Left ventricle myocardium inferior (tissue), 1 donor: Measurements from ENCODE around the gene IFT122. TPM values are rescaled to one million over a fixed set of nuclear protein-coding genes. Genes with fewer than 3 reads are reported as not detected.

ENCODE experiments used
- DNase-seq: peaks from one replicate; pipeline ENCODE4 v3.0.0-alpha.2; 2020
- H3K27ac ChIP-seq: fragments of 200-600 bp; replicated peaks from 2 replicates; pipeline ENCODE4 v1.8.0; 2021
- H3K27me3 ChIP-seq: fragments of 200-600 bp; 2 replicates; pipeline ENCODE4 v1.8.0; 2021; ENCODE audit warnings: low read depth
- H3K36me3 ChIP-seq: fragments of 200-600 bp; 2 replicates; pipeline ENCODE4 v1.8.0; 2021
- H3K4me1 ChIP-seq: fragments of 200-600 bp; 2 replicates; pipeline ENCODE4 v1.8.0; 2021
- H3K4me3 ChIP-seq: fragments of 200-600 bp; 2 replicates; pipeline ENCODE4 v1.8.0; 2021; ENCODE audit warnings: mild to moderate bottlenecking, moderate library complexity
- H3K9me3 ChIP-seq: fragments of 200-600 bp; replicated peaks from 2 replicates; pipeline ENCODE4 v1.8.0; 2021
- intact Hi-C: fragments of 100-400 bp; cut with micrococcal nuclease; formaldehyde crosslinking; loops from one replicate; pipeline ENCODE4 v1.11.0; 2022
- total RNA-seq: library from RNA; stranded (reverse); fragmentation: NEBNext Ultra II Directional; extraction: Animal tissue kit (Norgen Biotek cat#: 25700); gene quantifications from one replicate; pipeline ENCODE4 v1.2.1, GENCODE V29; 2021
- TF ChIP-seq, protein P1 (sequence below): fragments of 200-600 bp; IDR thresholded peaks from 2 replicates; pipeline ENCODE4 v1.8.0; 2021; ENCODE audit warnings: antibody characterized with exemption, mild to moderate bottlenecking, borderline replicate concordance
- donor health status: DM: no; HTN: yes; CAD: no; lungs with severe emphysema.

The IFT122 gene
- total RNA-seq, 1 donor from 2014 or later: 16.5 TPM

DNA sequence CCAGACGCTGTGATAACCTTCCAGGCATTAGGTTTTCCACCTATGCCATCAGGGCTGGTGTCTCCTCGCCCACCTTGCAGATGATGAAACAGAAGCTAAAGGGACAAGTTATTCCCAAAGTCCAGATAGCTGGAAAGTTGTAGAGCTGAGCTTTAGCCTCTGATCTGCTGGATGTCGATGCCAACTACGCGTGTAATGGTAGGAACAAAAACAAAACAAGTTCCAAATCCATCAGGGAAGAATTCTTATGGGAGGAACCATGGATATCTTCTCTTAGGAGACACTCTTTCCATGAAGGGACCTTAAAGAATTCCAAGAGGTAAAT, 60.3 kb downstream of the IFT122 start:
- Histone ChIP-seq H3K4me3 (no peak overlapping the region), H3K9me3 (no peaks in the 10 kb centered on the region), H3K4me1 (peaks cover 95% of the 10 kb centered on the region), H3K27me3 (no peaks in the 10 kb centered on the region), H3K27ac (peak overlapping the region; percentile 88), H3K36me3 (peaks cover 10% of the 10 kb centered on the region)
- no peak for DNase-seq
- intact Hi-C loops: loop anchor here (10.0 kb wide), 1 partner anchor 55 kb away; no protein-coding TSS in a partner anchor
- TF ChIP-seq, protein P1, sequence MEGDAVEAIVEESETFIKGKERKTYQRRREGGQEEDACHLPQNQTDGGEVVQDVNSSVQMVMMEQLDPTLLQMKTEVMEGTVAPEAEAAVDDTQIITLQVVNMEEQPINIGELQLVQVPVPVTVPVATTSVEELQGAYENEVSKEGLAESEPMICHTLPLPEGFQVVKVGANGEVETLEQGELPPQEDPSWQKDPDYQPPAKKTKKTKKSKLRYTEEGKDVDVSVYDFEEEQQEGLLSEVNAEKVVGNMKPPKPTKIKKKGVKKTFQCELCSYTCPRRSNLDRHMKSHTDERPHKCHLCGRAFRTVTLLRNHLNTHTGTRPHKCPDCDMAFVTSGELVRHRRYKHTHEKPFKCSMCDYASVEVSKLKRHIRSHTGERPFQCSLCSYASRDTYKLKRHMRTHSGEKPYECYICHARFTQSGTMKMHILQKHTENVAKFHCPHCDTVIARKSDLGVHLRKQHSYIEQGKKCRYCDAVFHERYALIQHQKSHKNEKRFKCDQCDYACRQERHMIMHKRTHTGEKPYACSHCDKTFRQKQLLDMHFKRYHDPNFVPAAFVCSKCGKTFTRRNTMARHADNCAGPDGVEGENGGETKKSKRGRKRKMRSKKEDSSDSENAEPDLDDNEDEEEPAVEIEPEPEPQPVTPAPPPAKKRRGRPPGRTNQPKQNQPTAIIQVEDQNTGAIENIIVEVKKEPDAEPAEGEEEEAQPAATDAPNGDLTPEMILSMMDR: no peak

DNA sequence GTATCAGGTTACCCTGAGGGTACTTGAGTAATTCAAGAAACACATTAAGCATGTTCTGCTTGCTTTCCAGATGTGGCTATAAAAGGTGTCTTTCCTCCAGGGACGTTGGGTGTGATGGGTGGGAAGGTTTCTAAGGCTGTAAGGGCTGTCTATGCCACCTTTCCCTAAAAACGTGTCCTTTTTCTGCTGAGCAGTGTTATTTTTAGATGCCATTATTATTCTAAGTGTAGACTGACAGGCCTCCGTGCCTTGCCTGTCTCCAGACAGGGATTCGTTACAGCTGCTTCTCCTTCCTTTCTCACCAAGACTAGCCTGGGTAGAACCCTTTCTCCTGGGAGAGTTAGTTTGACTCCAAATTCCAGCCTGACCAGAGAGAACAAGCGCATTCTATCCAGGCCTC, 61.6 kb downstream of the IFT122 start:
- H3K36me3 ChIP-seq: peaks cover 12% of the 10 kb centered on the region
- TF ChIP-seq, protein P1: no peak
- no peak overlapping the region for H3K27ac ChIP-seq
- DNase-seq: no peak
- no peak overlapping the region for H3K4me3 ChIP-seq
- no peaks in the 10 kb centered on the region for H3K27me3 ChIP-seq
- intact Hi-C loops: loop anchor here (10.0 kb wide), 1 partner anchor 53 kb away; no protein-coding TSS in a partner anchor
- peaks cover 98% of the 10 kb centered on the region for H3K4me1 ChIP-seq
- no peaks in the 10 kb centered on the region for H3K9me3 ChIP-seq

DNA sequence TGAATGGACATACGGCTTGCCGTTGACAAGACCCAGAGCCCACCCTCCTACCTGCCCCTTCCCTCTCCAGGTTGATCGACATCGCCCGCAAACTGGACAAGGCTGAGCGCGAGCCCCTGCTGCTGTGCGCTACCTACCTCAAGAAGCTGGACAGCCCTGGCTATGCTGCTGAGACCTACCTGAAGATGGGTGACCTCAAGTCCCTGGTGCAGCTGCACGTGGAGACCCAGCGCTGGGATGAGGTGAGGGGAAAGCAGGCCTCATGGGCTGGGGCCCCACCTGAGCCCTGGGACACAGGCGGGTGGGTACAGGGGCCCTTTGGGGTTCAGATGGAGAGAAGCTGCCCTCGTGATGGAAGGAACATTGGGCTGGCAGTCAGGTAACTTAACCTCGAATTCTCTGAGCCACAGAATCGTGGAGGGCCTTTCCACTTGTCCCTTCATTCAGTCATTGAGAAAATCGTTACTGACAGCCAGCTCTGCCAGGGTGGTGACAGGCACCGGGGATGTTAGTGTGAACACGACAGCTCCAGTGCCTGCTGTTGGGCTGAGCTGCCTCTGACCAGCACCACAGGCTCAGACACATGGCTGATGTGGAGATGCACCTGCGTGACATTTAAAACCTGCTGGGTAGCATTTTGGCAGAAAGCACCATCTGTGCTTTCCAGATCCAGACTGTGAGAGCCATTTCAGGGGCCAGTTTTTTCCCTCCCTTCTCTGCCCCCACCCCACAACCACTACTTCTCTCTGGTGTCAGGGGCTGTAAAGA, 62.8 kb downstream of the IFT122 start:
- peaks cover 98% of the 10 kb centered on the region for H3K4me1 ChIP-seq
- H3K36me3 ChIP-seq: peaks cover 13% of the 10 kb centered on the region
- DNase-seq: peak; percentile 53
- peak overlapping the region; percentile 37 for H3K27ac ChIP-seq
- no peaks in the 10 kb centered on the region for H3K9me3 ChIP-seq
- intact Hi-C loops: loop anchor here (10.0 kb wide), 1 partner anchor 52 kb away; no protein-coding TSS in a partner anchor
- TF ChIP-seq, protein P1: no peak
- no peaks in the 10 kb centered on the region for H3K27me3 ChIP-seq
- no peak overlapping the region for H3K4me3 ChIP-seq

DNA sequence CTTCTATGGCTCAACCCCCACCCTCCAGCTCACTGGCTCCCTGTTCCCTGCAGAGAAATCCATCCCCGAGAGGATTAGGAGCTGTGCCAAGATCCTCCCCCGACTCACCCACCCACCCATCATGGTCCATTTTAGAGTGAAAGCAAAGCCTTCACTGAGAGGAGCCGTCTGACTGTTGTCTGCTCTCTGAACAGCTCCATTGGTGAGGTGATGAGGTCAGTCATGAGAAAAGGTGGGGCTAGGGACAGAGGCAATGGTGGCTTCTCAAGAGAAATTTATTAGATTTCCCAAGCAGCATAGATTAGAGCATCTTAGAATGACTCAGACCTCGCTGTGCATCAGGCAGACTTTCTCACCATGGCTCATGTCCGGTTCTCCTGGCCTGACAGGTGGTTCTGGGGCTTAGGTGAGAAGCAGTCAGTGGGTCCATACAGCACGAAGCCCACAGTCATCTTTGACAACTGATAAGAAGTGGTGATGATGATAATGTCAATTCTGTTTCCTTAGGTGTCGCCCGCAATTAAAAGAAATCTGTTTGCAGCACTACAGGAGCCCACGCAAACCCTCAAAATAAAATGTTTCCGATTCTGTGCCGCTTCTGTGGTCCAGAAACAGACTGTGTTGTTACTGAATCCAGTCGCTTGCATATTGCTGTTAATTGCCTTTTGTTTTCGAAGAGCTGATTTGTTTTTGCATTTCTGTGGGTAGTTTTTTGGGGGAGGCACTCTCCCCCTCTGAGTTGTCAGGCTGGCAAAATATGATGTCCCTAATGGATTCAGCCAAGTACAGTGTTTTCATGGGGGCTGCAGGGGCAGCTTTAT, 63.7 kb downstream of the IFT122 start:
- intact Hi-C loops: loop anchor here (10.0 kb wide), 1 partner anchor 51 kb away; no protein-coding TSS in a partner anchor
- Histone ChIP-seq H3K27ac (peak overlapping the region; percentile 37), H3K36me3 (peaks cover 15% of the 10 kb centered on the region), H3K4me3 (no peak overlapping the region), H3K27me3 (no peaks in the 10 kb centered on the region), H3K4me1 (peaks cover 94% of the 10 kb centered on the region), H3K9me3 (no peaks in the 10 kb centered on the region)
- TF ChIP-seq, protein P1: no peak
- no peak for DNase-seq

DNA sequence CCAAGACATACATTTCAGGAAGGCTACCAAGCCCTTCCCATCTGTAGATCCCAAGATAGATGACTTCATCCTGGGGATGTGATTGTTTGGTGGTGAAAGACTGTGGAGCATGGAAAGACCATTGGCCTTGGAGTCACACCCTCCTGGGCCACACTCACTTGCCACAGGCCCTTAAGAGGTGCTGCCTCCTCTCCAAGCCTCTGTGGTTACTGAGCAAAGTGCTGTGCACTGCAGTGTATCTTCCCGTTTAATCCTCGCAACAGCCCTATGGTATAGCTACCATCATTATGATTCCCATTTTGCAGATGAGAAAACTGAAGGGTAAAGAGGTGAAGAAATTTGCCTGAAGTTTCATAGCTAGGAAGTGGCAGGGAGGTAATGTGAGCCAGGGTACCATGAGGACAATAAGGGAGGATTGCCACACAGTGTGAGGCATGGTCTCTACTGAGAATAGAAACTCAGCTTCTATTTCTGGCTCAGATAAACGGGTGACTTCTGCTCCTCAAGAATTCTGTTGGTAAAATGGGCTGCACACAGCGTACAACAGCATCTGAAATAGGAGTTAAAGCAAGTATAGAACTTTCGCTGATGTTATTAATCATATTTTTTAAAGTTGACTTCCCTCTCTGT, 64.6 kb downstream of the IFT122 start:
- H3K4me1 ChIP-seq: peaks cover 85% of the 10 kb centered on the region
- H3K27me3 ChIP-seq: no peaks in the 10 kb centered on the region
- H3K4me3 ChIP-seq: no peak overlapping the region
- H3K36me3 ChIP-seq: peaks cover 21% of the 10 kb centered on the region
- H3K9me3 ChIP-seq: no peaks in the 10 kb centered on the region
- TF ChIP-seq, protein P1: no peak
- no peak for DNase-seq
- H3K27ac ChIP-seq: peak overlapping the region; percentile 67
- intact Hi-C loops: loop anchor here (10.0 kb wide), 1 partner anchor 50 kb away; no protein-coding TSS in a partner anchor
